ENCODE results near the gene YARS1.

YARS1 gene

DNA sequence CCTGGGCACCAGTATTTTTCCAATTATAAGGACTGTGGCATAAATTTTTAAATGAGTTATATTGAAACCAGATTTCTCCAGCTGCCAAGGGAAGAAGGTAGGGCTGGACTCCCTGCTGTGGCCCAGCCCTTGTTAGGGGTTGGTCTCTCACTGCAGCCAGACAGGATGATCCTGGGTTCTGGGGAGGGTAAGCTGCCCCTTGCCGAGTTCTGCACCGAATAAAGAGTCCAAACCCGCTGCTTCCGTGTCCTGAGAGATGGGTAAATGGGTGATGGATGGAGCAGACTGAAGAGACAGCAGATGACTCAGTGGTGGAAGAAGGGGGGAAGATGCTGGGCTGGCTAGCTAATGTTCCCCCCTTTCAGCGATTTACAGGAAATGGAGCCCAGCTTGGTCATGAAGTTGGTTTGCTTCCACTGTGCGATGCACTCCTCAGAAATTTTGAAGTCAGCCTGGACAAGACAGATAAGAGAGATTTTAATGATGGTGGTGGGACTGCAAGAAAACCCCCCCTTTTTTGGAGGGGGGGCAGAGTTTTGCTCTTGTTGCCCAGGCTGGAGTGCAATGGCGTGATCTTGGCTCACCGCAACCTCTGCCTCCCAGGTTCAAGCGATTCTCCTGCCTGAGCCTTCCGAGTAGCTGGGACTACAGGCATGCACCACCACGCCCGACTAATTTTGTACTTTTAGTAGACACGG, 41.4 kb downstream of the YARS1 start:
- peak; percentile 67 for DNase-seq

DNA sequence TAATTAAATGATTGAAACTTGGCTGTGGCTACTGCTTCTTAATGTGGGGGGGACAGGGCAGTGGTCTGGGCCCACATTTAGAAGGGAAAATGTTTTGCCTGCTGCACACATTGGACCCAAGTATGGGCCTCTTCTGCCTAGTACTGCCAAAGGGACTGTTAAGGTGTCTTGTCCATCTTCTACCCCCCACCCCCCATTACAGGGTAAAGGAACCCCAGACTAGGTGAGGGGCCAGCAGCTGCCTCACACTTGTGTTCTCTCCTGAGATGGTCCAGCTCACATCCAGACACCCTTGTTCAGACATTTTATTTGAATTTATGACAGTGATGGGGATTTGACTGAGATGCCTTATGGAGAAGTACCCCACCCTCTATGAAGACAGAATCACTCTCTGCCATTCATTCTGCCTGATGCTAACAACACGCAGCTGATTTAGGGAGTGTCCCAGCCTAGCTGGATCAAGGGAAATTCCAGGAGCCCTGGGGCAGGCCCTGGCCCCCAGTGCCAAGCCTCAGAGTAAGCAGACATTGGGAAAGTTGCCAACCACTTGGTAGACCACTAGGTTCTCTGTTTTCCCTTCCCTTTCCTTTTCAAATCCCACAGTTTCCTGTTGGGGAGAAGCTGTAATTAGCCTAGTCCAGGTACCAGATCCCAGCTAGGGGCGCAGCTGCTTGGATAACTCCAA, 42.1 kb downstream of the YARS1 start:
- no peak for DNase-seq

GRCh38 chr1:32774464-32774808, 42.7 kb downstream of the YARS1 start:
- no peak for DNase-seq

- DNase-seq = no peak
These were observed 43.2 kb downstream of the YARS1 start for GRCh38 chr1:32773764-32774463.

- peak; percentile 88 for DNase-seq
These were observed 44.0 kb downstream of the YARS1 start for GRCh38 chr1:32773018-32773763.

- no peak for DNase-seq
These were observed 44.7 kb downstream of the YARS1 start for GRCh38 chr1:32772281-32773017.

DNA sequence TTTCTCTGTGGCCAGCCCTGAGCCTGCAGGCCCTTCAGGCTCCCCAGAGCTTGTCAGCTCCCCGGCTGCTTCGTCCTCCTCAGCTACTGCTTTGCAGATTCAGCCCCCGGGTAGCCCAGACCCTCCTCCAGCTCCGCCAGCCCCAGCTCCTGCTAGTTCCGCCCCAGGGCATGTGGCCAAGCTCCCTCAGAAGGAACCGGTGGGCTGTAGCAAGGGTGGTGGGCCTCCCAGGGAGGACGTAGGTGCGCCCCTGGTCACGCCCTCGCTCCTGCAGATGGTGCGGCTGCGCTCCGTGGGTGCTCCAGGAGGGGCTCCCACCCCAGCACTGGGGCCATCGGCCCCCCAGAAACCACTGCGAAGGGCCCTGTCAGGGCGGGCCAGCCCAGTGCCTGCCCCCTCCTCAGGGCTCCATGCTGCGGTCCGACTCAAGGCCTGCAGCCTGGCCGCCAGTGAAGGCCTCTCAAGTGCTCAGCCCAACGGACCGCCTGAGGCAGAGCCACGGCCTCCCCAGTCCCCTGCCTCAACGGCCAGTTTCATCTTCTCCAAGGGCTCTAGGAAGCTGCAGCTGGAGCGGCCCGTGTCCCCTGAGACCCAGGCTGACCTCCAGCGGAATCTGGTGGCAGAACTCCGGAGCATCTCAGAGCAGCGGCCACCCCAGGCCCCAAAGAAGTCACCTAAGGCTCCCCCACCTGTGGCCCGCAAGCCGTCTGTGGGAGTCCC, 45.4 kb downstream of the YARS1 start:
- DNase-seq = no peak

DNA sequence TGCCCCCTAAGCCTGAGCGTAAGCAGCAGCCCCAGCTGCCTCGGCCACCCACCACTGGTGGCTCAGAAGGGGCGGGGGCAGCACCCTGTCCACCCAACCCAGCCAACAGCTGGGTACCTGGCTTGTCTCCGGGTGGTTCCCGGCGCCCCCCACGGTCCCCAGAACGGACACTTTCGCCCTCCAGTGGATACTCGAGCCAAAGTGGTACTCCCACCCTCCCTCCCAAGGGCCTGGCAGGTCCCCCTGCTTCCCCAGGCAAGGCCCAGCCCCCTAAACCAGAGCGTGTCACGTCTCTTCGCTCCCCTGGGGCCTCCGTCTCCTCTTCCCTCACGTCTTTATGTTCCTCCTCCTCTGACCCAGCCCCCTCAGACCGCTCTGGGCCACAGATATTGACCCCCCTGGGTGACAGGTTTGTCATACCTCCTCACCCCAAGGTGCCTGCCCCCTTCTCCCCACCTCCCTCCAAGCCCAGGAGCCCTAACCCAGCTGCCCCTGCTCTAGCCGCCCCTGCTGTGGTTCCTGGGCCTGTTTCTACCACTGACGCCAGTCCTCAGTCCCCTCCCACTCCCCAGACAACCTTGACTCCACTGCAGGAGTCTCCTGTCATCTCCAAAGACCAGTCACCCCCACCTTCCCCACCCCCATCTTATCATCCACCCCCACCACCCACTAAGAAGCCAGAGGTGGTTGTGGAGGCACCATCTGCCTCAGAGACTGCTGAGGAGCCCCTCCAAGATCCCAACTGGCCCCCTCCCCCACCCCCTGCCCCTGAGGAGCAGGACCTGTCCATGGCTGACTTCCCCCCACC, 46.2 kb downstream of the YARS1 start:
- no peak for DNase-seq

GRCh38 chr1:32770221-32770731, 46.9 kb downstream of the YARS1 start:
- DNase-seq = no peak

- DNase-seq = no peak
These were observed 47.5 kb downstream of the YARS1 start for GRCh38 chr1:32769524-32770220.

DNA sequence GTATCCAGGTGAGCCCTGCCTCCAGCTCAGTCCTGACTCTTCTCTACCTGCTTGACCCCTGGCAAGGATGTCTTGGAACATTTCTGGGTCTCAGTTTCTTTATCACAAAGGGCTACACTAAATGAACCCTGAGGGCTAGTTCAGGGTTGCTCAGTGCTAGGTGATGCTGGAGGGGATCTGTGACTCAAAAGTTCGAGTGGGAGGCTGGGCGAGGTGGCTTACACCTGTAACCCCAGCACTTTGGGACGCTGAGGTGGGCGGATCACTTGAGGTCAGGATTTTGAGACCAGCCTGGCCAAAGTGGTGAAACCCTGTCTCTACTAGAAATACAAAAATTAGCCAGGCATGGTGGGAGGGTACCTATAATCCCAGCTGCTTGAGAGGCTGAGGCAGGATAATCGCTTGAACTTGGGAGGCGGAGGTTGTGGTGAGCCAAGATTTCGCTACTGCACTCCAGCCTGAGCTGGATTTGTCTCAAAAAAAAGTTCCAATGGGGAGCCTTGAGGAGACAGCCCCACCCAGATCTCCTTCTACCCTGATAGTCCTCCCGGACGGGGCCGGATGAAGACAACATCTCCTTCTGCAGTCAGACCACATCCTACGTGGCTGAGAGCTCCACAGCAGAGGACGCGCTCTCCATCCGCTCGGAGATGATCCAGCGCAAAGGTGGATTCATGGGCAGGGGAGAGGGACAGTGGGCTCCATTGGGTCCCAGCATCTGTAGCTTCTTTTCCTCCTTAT, 48.9 kb downstream of the YARS1 start:
- no peak for DNase-seq

GRCh38 chr1:32767641-32768040, 49.5 kb downstream of the YARS1 start:
- no peak for DNase-seq

DNA sequence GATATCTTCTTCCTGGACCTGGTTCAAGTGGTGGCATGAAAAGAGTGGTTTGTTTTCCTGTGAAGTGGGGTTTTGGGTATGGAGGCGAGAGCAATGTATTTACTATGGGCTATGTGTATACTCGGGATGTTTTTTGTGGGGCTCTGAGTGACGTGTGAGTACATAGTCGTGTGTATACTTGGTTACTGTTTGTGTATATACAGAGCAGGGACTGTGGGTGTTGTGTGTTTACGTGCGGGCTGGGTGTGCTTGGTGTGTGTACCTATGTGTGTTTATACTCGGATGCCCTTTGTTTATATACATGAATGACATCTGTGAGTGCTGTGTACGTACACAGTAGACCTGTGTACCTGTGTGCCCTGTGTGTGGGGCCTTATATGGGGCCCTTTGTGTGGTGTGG, 50.0 kb downstream of the YARS1 start:
- DNase-seq = no peak

DNA sequence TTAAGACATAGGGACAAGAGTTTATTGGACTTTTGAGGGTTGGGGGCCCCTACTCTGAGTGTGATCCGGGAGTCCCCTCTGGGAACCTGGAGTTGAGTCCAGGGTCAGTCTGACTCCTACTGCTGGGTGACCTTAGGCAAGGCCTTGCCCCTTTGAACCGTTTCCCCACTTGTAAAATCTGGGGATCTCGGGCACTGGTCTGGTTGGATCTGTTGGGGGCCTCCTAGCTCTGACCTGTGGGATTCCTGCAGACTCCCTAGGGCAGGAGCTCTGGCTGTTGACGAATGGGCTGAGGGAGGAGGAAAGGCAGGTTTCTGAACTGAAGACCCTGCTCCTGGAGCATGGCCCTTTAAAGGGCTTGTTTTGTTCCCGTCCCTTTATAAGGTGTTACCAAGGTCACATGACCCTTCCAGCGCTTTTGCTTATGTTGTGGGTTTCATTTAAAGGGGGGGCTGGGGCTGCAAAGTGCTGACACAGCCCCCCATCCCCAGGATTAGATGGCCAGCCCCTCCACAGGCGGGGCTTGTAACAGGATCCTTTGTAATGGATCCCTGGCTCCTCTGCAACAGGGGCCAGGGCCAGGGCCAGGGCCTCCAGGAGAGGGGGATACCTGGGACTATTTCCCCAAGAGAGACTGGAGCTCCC, 50.7 kb downstream of the YARS1 start:
- no peak for DNase-seq

DNA sequence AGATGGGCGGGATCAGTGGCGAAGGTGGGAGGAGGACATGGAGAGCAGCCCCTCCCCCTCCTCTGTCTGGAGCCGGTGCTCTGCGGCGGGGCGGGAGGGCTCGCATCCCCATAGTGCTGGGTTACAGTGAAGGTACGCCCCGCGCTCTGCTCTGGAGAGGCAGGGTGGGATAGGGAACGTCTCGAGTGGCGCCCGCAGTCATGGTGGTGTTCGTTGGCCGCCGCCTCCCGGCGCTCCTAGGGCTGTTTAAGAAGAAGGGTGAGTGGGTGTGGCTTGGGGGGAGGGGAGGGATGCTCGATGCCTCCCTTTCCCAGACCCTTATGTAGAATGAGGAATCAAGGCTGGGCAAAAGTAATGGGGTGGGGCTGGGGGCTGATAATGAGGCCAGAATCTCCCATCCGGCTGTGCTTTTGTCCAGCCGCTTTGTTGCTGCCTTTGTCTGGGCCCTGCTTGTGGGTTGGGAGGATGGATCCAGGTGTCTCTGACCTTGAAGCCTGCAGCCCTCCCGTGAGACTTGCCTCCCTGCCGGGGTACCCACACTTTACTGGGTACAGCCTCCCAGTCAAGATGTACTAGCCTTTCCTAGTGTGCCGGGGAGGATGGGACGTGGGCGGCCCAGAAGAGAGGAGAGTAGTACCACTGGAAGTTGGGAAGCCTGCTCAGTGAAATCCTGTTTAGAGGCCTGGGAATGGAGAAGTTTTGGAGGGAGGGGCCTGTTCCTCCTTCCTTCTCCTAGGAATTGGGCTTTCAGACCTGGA, 51.4 kb downstream of the YARS1 start:
- DNase-seq = no peak

DNA sequence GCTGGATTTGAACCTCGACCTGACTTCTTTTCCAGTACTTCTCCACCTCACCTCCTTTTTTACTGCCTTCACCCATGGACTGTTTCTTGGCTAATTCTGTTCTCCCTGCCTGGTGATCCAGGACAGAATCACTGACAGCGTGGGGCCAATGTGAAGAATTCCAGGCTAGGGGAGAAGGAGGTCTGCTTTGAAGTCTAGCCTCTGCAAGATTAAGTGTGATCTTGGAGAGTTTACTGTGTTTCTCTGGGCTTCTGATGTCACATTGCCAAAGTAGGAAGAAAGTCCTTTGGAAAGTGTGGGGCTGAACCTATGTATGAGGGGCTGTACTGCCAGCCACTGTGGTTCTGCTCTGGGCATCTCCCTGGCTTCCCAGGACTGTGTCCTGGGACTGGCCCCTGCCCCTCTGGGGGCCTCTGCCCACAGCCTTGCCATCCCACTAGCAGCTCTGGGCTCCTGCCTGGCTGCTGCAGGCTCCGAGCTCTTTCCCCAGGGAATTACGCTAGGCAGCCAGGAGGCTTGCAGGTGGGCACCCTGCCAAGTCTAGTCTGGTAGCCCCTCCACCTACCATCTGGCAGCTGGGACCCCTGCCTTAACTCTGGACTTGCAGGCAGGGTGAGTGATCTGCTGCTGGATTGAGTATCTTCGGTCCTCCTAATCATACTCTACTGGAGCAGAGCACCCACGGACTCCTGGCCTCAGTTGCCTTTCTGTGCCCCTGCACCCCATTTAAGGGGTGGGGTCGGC, 52.2 kb downstream of the YARS1 start:
- no peak for DNase-seq

GRCh38 chr1:32763221-32763620, 53.9 kb downstream of the YARS1 start:
- DNase-seq = no peak

Data from hematopoietic multipotent progenitor cell treated with erythropoietin and hydrocortisone succinate and interleukin-3 and kit ligand, for 4 days (in vitro differentiated cells).